H9 (cell line): Measurements from ENCODE around the gene DNASE1L3. TPM values are rescaled to one million over a fixed set of nuclear protein-coding genes. Genes with fewer than 3 reads are reported as not detected.

Experiments used
- DNase-seq: peaks from one replicate; pipeline ENCODE4 v3.0.0-alpha.2; 2017
- H2AFZ ChIP-seq: one replicate; pipeline ENCODE4 v1.6.1; 2013; ENCODE audit warnings: mild to moderate bottlenecking, low read length, control low read depth, moderate library complexity
- H2AK5ac ChIP-seq: 2 replicates; pipeline ENCODE4 v1.6.1; 2013; ENCODE audit warnings: low read length, control low read depth, mixed read lengths; ENCODE audit not compliant: insufficient read length
- H2BK120ac ChIP-seq: one replicate; pipeline ENCODE4 v1.6.1; 2013; ENCODE audit warnings: low read depth, mild to moderate bottlenecking, low read length, control low read depth, inconsistent platforms; ENCODE audit not compliant: poor library complexity, severe bottlenecking
- H2BK12ac ChIP-seq: 2 replicates; pipeline ENCODE4 v1.6.1; 2013; ENCODE audit warnings: low read length, control low read depth, mixed read lengths, low read depth; ENCODE audit not compliant: insufficient read length
- H2BK15ac ChIP-seq: 2 replicates; pipeline ENCODE4 v1.6.1; 2013; ENCODE audit warnings: low read depth, low read length, control low read depth
- H2BK20ac ChIP-seq: one replicate; pipeline ENCODE4 v1.6.1; 2013; ENCODE audit warnings: low read depth, mild to moderate bottlenecking, low read length, control low read depth, inconsistent platforms; ENCODE audit not compliant: poor library complexity, severe bottlenecking
- H2BK5ac ChIP-seq: 2 replicates; pipeline ENCODE4 v1.6.1; 2013; ENCODE audit warnings: low read length, control low read depth, mixed read lengths; ENCODE audit not compliant: insufficient read length
- H3K14ac ChIP-seq: 2 replicates; pipeline ENCODE4 v1.6.1; 2013; ENCODE audit warnings: low read length, control low read depth; ENCODE audit not compliant: insufficient read depth
- H3K18ac ChIP-seq: 2 replicates; pipeline ENCODE4 v1.6.1; 2013; ENCODE audit warnings: low read depth, mild to moderate bottlenecking, mixed read lengths, low read length, control low read depth; ENCODE audit not compliant: insufficient read length
- H3K23ac ChIP-seq: 2 replicates; pipeline ENCODE4 v1.6.1; 2013; ENCODE audit warnings: low read length, control low read depth, mixed read lengths, low read depth; ENCODE audit not compliant: insufficient read length
- H3K23me2 ChIP-seq: 2 replicates; pipeline ENCODE4 v1.6.1; 2013; ENCODE audit warnings: low read depth, mild to moderate bottlenecking, mixed read lengths, low read length, control low read depth; ENCODE audit not compliant: insufficient read length, poor library complexity, severe bottlenecking
- H3K27ac ChIP-seq: 2 replicates; pipeline ENCODE4 v1.5.1; 2013; ENCODE audit warnings: low read length, control low read depth, mixed read lengths, low read depth; ENCODE audit not compliant: insufficient read length
- H3K27me3 ChIP-seq: 2 replicates; pipeline ENCODE4 v1.6.1; 2013; ENCODE audit warnings: low read length, control low read depth, inconsistent platforms; ENCODE audit not compliant: insufficient read depth
- H3K4ac ChIP-seq: 2 replicates; pipeline ENCODE4 v1.6.1; 2013; ENCODE audit warnings: low read depth, mild to moderate bottlenecking, control low read depth, inconsistent platforms, low read length, moderate library complexity
- H3K4me1 ChIP-seq: 2 replicates; pipeline ENCODE4 v1.6.1; 2013; ENCODE audit warnings: low read length, control low read depth, inconsistent platforms; ENCODE audit not compliant: insufficient read depth
- H3K4me2 ChIP-seq: 2 replicates; pipeline ENCODE4 v1.6.1; 2013; ENCODE audit warnings: low read length, control low read depth, mixed read lengths; ENCODE audit not compliant: insufficient read length, insufficient read depth
- H3K56ac ChIP-seq: 2 replicates; pipeline ENCODE4 v1.6.1; 2013; ENCODE audit warnings: low read depth, mild to moderate bottlenecking, mixed read lengths, low read length, control low read depth; ENCODE audit not compliant: insufficient read length
- H3K79me1 ChIP-seq: 2 replicates; pipeline ENCODE4 v1.6.1; 2013; ENCODE audit warnings: low read depth, mild to moderate bottlenecking, moderate library complexity, low read length, control low read depth, inconsistent platforms; ENCODE audit not compliant: insufficient read depth, poor library complexity, severe bottlenecking
- H3K79me2 ChIP-seq: 2 replicates; pipeline ENCODE4 v1.6.1; 2013; ENCODE audit warnings: low read length, control low read depth, inconsistent platforms; ENCODE audit not compliant: insufficient read depth
- H3K9ac ChIP-seq: 2 replicates; pipeline ENCODE4 v1.6.1; 2013; ENCODE audit warnings: low read length, control low read depth, mixed read lengths; ENCODE audit not compliant: insufficient read length; ENCODE audit errors: extremely low read depth
- H3K9me3 ChIP-seq: one replicate; pipeline ENCODE4 v1.6.1; 2013; ENCODE audit warnings: low read depth, low read length, inconsistent platforms; ENCODE audit not compliant: control insufficient read depth
- H3T11ph ChIP-seq: one replicate; pipeline ENCODE4 v1.6.1; 2013; ENCODE audit warnings: mild to moderate bottlenecking, low read length, control low read depth, inconsistent platforms
- H4K20me1 ChIP-seq: one replicate; pipeline ENCODE4 v1.6.1; 2013; ENCODE audit not compliant: control insufficient read depth, insufficient read length, insufficient read depth
- H4K5ac ChIP-seq: 2 replicates; pipeline ENCODE4 v1.6.1; 2013; ENCODE audit warnings: low read depth, mild to moderate bottlenecking, mixed read lengths, low read length, control low read depth; ENCODE audit not compliant: insufficient read length
- H4K8ac ChIP-seq: replicated peaks from 2 replicates; pipeline ENCODE4 v1.6.1; 2013; ENCODE audit warnings: low read length, control low read depth, mixed read lengths, low read depth; ENCODE audit not compliant: insufficient read length
- H4K91ac ChIP-seq: 2 replicates; pipeline ENCODE4 v1.6.1; 2013; ENCODE audit warnings: low read depth, mild to moderate bottlenecking, moderate library complexity, mixed read lengths, low read length, control low read depth; ENCODE audit not compliant: insufficient read length
- H3K27ac Mint-ChIP-seq, 3 experiments: 2 replicates in 2 of 3; 3 replicates in 1 of 3; pipeline ENCODE4 v1.8.0; 2020 to 2021; ENCODE audit warnings: mixed read lengths in 3 of 3, mild to moderate bottlenecking in 1 of 3, moderate library complexity in 1 of 3
- H3K27me3 Mint-ChIP-seq: 2 replicates; pipeline ENCODE4 v1.8.0; 2021; ENCODE audit warnings: low read depth, mild to moderate bottlenecking, moderate library complexity, mixed read lengths
- H3K36me3 Mint-ChIP-seq, 3 experiments: 2 replicates in 2 of 3; 3 replicates in 1 of 3; pipeline ENCODE4 v1.8.0; 2020 to 2021; ENCODE audit warnings: low read depth in 3 of 3, mixed read lengths in 3 of 3; ENCODE audit not compliant: insufficient read depth in 1 of 3
- H3K4me1 Mint-ChIP-seq, 2 experiments: 2 replicates each; pipeline ENCODE4 v1.8.0; 2020; ENCODE audit warnings: mixed read lengths in 2 of 2
- H3K4me3 Mint-ChIP-seq, 2 experiments: 2 replicates in 1 of 2; 3 replicates in 1 of 2; pipeline ENCODE4 v1.8.0; 2020 to 2021; ENCODE audit warnings: mild to moderate bottlenecking in 2 of 2, mixed read lengths in 2 of 2, moderate library complexity in 1 of 2
- H3K9me3 Mint-ChIP-seq, 2 experiments: 2 replicates in 1 of 2; 3 replicates in 1 of 2; pipeline ENCODE4 v1.8.0; 2020; ENCODE audit warnings: mild to moderate bottlenecking in 2 of 2, mixed read lengths in 2 of 2, moderate library complexity in 1 of 2
- WGBS: extraction: QIAGEN DNeasy Blood & Tissue Kit; methylation state at CpG from one replicate; pipeline ENCODE4 v1.1.7; 2013; ENCODE audit warnings: missing lambda C conversion rate, low lambda C conversion rate, mixed read lengths; ENCODE audit not compliant: insufficient read length; ENCODE audit errors: extremely low coverage; 5-methylcytosine and 5-hydroxymethylcytosine counted together
- total RNA-seq: library from RNA; stranded (reverse); gene quantifications from 2 replicates; pipeline ENCODE4 v1.2.1, GENCODE V29; 2021
- TF ChIP-seq, protein P1 (sequence below): fragments of 200-600 bp; sonication (generic); conservative IDR thresholded peaks from 3 replicates; pipeline ENCODE4 v1.8.0; 2021; ENCODE audit warnings: antibody characterized with exemption, mild to moderate bottlenecking

The DNASE1L3 gene
- total RNA-seq, 1 experiment from 2014 or later = not detected

- H2AFZ ChIP-seq = no peak overlapping the region
- no peaks in the 10 kb centered on the region for H3K36me3 Mint-ChIP-seq
- no peak overlapping the region for H2BK12ac ChIP-seq
- TF ChIP-seq, protein P1, sequence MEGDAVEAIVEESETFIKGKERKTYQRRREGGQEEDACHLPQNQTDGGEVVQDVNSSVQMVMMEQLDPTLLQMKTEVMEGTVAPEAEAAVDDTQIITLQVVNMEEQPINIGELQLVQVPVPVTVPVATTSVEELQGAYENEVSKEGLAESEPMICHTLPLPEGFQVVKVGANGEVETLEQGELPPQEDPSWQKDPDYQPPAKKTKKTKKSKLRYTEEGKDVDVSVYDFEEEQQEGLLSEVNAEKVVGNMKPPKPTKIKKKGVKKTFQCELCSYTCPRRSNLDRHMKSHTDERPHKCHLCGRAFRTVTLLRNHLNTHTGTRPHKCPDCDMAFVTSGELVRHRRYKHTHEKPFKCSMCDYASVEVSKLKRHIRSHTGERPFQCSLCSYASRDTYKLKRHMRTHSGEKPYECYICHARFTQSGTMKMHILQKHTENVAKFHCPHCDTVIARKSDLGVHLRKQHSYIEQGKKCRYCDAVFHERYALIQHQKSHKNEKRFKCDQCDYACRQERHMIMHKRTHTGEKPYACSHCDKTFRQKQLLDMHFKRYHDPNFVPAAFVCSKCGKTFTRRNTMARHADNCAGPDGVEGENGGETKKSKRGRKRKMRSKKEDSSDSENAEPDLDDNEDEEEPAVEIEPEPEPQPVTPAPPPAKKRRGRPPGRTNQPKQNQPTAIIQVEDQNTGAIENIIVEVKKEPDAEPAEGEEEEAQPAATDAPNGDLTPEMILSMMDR = no peak
- H4K91ac ChIP-seq = no peak overlapping the region
- no peak overlapping the region for H3K27ac Mint-ChIP-seq
- H3K79me2 ChIP-seq = no peaks in the 10 kb centered on the region
- H3K9me3 Mint-ChIP-seq = no peaks in the 10 kb centered on the region; a peak in 2 of 5 replicates
- H3K9ac ChIP-seq = no peak overlapping the region
- no peak overlapping the region for H2BK20ac ChIP-seq
- H2AK5ac ChIP-seq = no peak overlapping the region
- no peaks in the 10 kb centered on the region for H4K20me1 ChIP-seq
- H3K27ac ChIP-seq = no peak overlapping the region
- H2BK5ac ChIP-seq = no peak overlapping the region
- H3K27me3 ChIP-seq = no peaks in the 10 kb centered on the region
- H3K9me3 ChIP-seq = no peaks in the 10 kb centered on the region
- no peak overlapping the region for H3K14ac ChIP-seq
- no peak overlapping the region for H3K18ac ChIP-seq
- H3K4me1 Mint-ChIP-seq = no peaks in the 10 kb centered on the region; a peak in 1 of 4 replicates
- no peak overlapping the region for H2BK120ac ChIP-seq
- no peak overlapping the region for H3K23ac ChIP-seq
- H3K4me2 ChIP-seq = no peak overlapping the region
- DNase-seq = no peak
- peaks cover 11% of the 10 kb centered on the region for H3K27me3 Mint-ChIP-seq
- H4K5ac ChIP-seq = no peak overlapping the region
- H3K23me2 ChIP-seq = no peaks in the 10 kb centered on the region
- no peak overlapping the region for H4K8ac ChIP-seq
- no peak overlapping the region for H3K56ac ChIP-seq
- no peak overlapping the region for H2BK15ac ChIP-seq
- H3K4me1 ChIP-seq = no peaks in the 10 kb centered on the region
- WGBS = no CpG with 5 or more reads among the region's 4 CpGs
- H3K4me3 Mint-ChIP-seq = no peak overlapping the region
- no peak overlapping the region for H3T11ph ChIP-seq
- H3K79me1 ChIP-seq = no peaks in the 10 kb centered on the region
- no peak overlapping the region for H3K4ac ChIP-seq
Observed at GRCh38 chr3:58204720-58205119, 6.1 kb downstream of the DNASE1L3 start.
